ENCODE measurements around the gene DSN1. TPM values are rescaled to one million over a fixed set of nuclear protein-coding genes. Genes with fewer than 3 reads are reported as not detected.

The DSN1 gene
- total and polyA plus RNA-seq, 11 donors = 3.2 to 7.0 (median 4.9) TPM

GRCh38 chr20:36793294-36794115, 19.9 kb upstream of the DSN1 start:
- ATAC-seq (peak in 2 of 4 donors; percentile 10 to 25), DNase-seq (no peak)
- intact Hi-C loops (cut with DNase I) = loop anchor here in 7 of 10 donors (2.0 to 10.0 kb wide), 5 partner anchors 34 to 94 kb away; a partner anchor contains a TSS
- TF ChIP-seq CTCF (IDR thresholded peaks at IDR 0.05) (no peak), POLR2A (IDR thresholded peaks at IDR 0.05) (no peak)
- Histone ChIP-seq H3K9me3 (no peaks in the 10 kb centered on the region), H3K4me1 (peaks cover 0 to 17% (median 2%) of the 10 kb centered on the region in 12 donors), H3K27me3 (no peaks in the 10 kb centered on the region), H3K36me3 (peaks cover 4 to 98% (median 81%) of the 10 kb centered on the region in 9 donors), H3K27ac (no peak overlapping the region), H3K4me3 (no peak overlapping the region)
- 79 to 90% (median 87%) methylated on average over 16 to 36 of the region's 36 CpGs for WGBS, 4 donors

- H3K9me3 ChIP-seq = no peaks in the 10 kb centered on the region
- peaks cover 4 to 98% (median 75%) of the 10 kb centered on the region in 9 donors for H3K36me3 ChIP-seq
- intact Hi-C loops (cut with DNase I) = loop anchor here in 7 of 10 donors (2.0 to 10.0 kb wide), 5 partner anchors 35 to 95 kb away; a partner anchor contains a TSS
- no peak overlapping the region for H3K27ac ChIP-seq
- H3K4me1 ChIP-seq = peaks cover 0 to 17% (median 2%) of the 10 kb centered on the region in 12 donors
- TF ChIP-seq POLR2A (IDR thresholded peaks at IDR 0.05) (no peak), CTCF (IDR thresholded peaks at IDR 0.05) (peak in 11 of 12 donors; percentile 7 to 59 (median 44))
- ATAC-seq (peak; percentile 37 to 72 (median 66)), DNase-seq (peak in 4 of 5 donors; percentile 41 to 66 (median 65))
- no peaks in the 10 kb centered on the region for H3K27me3 ChIP-seq
- WGBS, 4 donors = 77 to 82% (median 79%) methylated on average over 3 of the region's 3 CpGs
- no peak overlapping the region for H3K4me3 ChIP-seq
Observed at GRCh38 chr20:36792422-36792821, 18.9 kb upstream of the DSN1 start.

GRCh38 chr20:36791862-36792261, 18.3 kb upstream of the DSN1 start:
- TF ChIP-seq CTCF (IDR thresholded peaks at IDR 0.05) = no peak
- H3K4me1 ChIP-seq = peaks cover 0 to 17% (median 2%) of the 10 kb centered on the region in 12 donors
- H3K27me3 ChIP-seq = no peaks in the 10 kb centered on the region
- H3K9me3 ChIP-seq = no peaks in the 10 kb centered on the region
- intact Hi-C loops (cut with DNase I) = loop anchor here in 7 of 10 donors (2.0 to 10.0 kb wide), 5 partner anchors 35 to 95 kb away; a partner anchor contains a TSS
- no peak overlapping the region for H3K4me3 ChIP-seq
- no peak overlapping the region for H3K27ac ChIP-seq
- 93 to 95% (median 94%) methylated on average over 5 of the region's 5 CpGs for WGBS, 4 donors
- H3K36me3 ChIP-seq = peaks cover 3 to 98% (median 75%) of the 10 kb centered on the region in 9 donors
- ATAC-seq (no peak), DNase-seq (no peak)

- Histone ChIP-seq H3K27me3 (no peaks in the 10 kb centered on the region), H3K4me1 (peaks cover 0 to 21% (median 6%) of the 10 kb centered on the region in 12 donors), H3K27ac (no peak overlapping the region), H3K9me3 (no peaks in the 10 kb centered on the region), H3K36me3 (peaks cover 0 to 90% (median 64%) of the 10 kb centered on the region in 9 donors), H3K4me3 (no peak overlapping the region)
- intact Hi-C loops (cut with DNase I) = no loop called here
- no peak for DNase-seq
- TF ChIP-seq POLR2A (IDR thresholded peaks at IDR 0.05) = no peak
- TF ChIP-seq CTCF (IDR thresholded peaks at IDR 0.05) = no peak
- ATAC-seq = no peak
- 80 to 94% (median 88%) methylated on average over 5 of the region's 5 CpGs for WGBS, 4 donors
Observed at GRCh38 chr20:36786663-36787062, 13.1 kb upstream of the DSN1 start.
